HG02763 (cell line): ENCODE data around the gene HIVEP3.

ENCODE experiments used
- ATAC-seq: cut with Tn5 transposase; IDR thresholded peaks from one replicate; pipeline ENCODE4 v1.9.1; 2021; ENCODE audit warnings: mild to moderate bottlenecking, moderate library complexity; ENCODE audit not compliant: unreplicated experiment

The HIVEP3 gene

DNA sequence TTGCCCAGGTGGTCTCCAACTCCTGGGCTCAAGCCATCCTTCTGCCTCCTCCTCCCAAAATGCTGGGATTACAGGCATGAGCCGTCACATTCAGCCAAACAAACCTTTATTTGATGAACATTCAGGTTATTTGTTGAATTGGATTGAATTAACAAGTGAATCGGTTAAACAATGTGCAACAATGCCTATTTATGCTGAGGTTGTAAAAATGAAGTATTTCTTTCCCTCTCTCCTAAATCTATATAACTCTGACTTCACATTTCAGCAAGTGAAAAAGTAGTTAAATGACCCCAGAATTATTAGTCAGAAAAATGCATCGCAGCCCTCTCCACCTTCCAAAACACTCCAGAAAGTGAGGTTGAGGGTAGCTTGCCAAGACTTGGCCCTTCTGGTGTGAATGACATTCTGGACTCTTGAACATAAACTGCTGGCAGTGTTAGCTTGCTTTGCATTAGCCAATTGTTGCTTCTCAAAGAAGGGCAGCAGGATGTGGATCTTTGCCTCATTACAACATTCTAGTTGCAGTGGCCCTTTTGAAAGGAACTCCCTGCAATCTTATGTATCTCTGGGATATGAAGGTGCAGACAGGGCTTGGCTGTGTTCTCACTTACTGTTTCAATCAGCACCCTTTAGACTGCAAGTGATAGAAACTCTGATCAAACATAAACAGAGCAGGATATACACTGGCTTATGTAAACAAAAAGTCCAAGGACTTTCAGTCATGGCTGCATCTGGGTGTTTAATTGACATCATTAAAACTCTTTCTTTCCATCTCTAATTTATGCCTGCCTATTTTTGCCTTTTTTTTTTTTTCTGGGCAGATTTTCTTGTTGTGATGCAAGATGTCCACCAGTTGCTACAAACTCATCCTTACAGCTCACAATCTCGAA is 456.7 kb downstream of the HIVEP3 start:
- ATAC-seq: no peak

DNA sequence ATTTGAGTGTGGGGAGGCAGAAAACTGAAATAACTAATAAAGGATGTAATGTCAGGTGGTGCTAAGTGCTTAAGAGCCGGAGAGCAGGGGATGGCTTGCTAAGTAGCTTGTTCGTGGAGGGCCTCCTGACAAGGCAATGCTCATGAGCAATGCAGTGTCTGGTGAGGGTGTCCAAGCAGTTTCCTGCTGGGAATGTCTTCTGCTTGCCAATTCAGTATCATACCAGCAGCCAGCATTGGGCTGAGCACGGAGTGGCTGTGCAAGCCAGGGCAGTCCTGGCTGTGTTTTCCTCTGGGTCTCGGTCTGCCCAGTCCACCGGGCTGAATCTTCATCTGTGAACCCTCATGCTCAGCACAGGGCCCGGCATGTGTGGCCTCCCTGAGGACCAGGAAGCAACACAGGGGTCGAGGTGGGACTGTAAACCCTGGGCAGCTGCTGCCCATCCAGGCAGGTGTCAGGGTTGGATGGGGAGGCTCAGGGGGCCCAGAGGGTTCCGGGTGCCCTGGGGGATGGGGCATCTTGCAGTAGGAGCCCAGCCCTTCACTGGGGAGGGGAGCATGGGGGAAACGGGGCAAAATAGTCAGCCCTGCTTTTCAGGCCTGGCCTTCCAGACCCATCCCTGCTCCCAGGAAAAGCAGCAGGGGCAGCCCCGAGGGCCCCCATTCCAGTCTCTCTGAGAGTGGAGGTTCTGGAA is 461.7 kb downstream of the HIVEP3 start:
- ATAC-seq: no peak
